Esophagus muscularis mucosa (tissue), 3 donors: ENCODE results near the gene EFCAB12.

ENCODE experiments used
- EP300 ChIP-seq: sonication (generic); formaldehyde crosslinking; IDR thresholded peaks from one replicate; pipeline ENCODE4 v1.6.1; 2017; ENCODE audit warnings: antibody characterized with exemption
- POLR2AphosphoS5 ChIP-seq, 2 donors: sonication (generic); formaldehyde crosslinking; IDR thresholded peaks; one replicate each; pipeline ENCODE4 v1.6.1; 2017; ENCODE audit warnings: antibody characterized with exemption in 2 of 2

DNA sequence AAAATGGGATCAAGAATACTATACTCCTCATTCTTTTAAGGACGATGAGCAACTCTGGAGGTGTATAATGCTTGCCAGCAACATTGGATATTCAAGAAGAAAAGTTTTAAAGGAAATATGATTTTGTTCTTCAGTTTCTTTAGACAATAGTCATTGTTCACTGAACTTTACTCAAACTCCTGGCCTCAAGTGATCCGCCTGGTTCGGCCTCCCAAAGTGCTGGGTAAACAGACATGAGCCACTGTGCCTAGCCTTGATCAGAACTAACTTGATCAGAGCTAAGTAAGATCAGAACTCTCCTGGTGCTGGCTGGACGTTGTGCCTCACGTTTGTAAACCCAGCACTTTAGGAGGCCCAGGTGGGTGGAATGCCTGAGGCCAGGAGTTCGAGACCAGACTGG lies 12.6 kb downstream of the EFCAB12 start:
- no peak for TF ChIP-seq EP300
- no peak for TF ChIP-seq POLR2AphosphoS5 (IDR thresholded peaks at IDR 0.05)
